ELR (cell line): ENCODE results near the gene CACNB4.
"Not testable (repeated sequence)": the region's sequence is repeated elsewhere in the genome, so short reads cannot be mapped to it uniquely, and the experiment has no call there.

ENCODE experiments used
- DNase-seq: peaks from one replicate; pipeline ENCODE4 v3.0.0-alpha.2; 2015; ENCODE audit warnings: low read depth

CACNB4 gene

GRCh38 chr2:152019732-152020131, 79.1 kb downstream of the CACNB4 start:
- DNase-seq: no peak

- no peak for DNase-seq
These were observed 82.4 kb downstream of the CACNB4 start for GRCh38 chr2:152016181-152017120.

GRCh38 chr2:152015552-152015951, 83.3 kb downstream of the CACNB4 start:
- DNase-seq: no peak

- DNase-seq: peak; percentile 32
These were observed 86.1 kb downstream of the CACNB4 start for GRCh38 chr2:152012697-152013096.

- DNase-seq: no peak
These were observed 87.1 kb downstream of the CACNB4 start for GRCh38 chr2:152011724-152012123.

GRCh38 chr2:152005607-152006006, 93.2 kb downstream of the CACNB4 start:
- no peak for DNase-seq

GRCh38 chr2:152003283-152003682, 95.6 kb downstream of the CACNB4 start:
- DNase-seq: not testable (repeated sequence)

- peak; percentile 74 for DNase-seq
These were observed 99.8 kb downstream of the CACNB4 start for GRCh38 chr2:151999053-151999452.

- no peak for DNase-seq
These were observed 102.4 kb downstream of the CACNB4 start for GRCh38 chr2:151996243-151997003.

- DNase-seq: no peak
These were observed 103.7 kb downstream of the CACNB4 start for GRCh38 chr2:151995161-151995557.

GRCh38 chr2:151994178-151994577, 104.7 kb downstream of the CACNB4 start:
- DNase-seq: not testable (repeated sequence)

- no peak for DNase-seq
These were observed 107.8 kb downstream of the CACNB4 start for GRCh38 chr2:151991010-151991409.

- no peak for DNase-seq
These were observed 109.5 kb downstream of the CACNB4 start for GRCh38 chr2:151989378-151989777.

- no peak for DNase-seq
These were observed 111.4 kb downstream of the CACNB4 start for GRCh38 chr2:151987484-151987883.

- no peak for DNase-seq
These were observed 114.3 kb downstream of the CACNB4 start for GRCh38 chr2:151984424-151985083.

- DNase-seq: no peak
These were observed 115.6 kb downstream of the CACNB4 start for GRCh38 chr2:151983221-151983620.

GRCh38 chr2:151981886-151982285, 117.0 kb downstream of the CACNB4 start:
- no peak for DNase-seq

GRCh38 chr2:151979694-151980093, 119.2 kb downstream of the CACNB4 start:
- no peak for DNase-seq

- no peak for DNase-seq
These were observed 120.1 kb downstream of the CACNB4 start for GRCh38 chr2:151978709-151979108.

- DNase-seq: no peak
These were observed 121.2 kb downstream of the CACNB4 start for GRCh38 chr2:151977631-151978030.

GRCh38 chr2:151976945-151977353, 121.9 kb downstream of the CACNB4 start:
- DNase-seq: no peak
